ENCODE data around the gene HDAC9. TPM values are rescaled to one million over a fixed set of nuclear protein-coding genes. Genes with fewer than 3 reads are reported as not detected.

The HDAC9 gene
- total RNA-seq, 1 experiment from 2014 or later = 31.9 TPM

GRCh38 chr7:18952846-18953245 is 457.3 kb downstream of the HDAC9 start:
- intact Hi-C loops (cut with micrococcal nuclease; ENCODE audit: unreplicated experiment) = no loop called here
- no peaks in the 10 kb centered on the region for H3K27me3 ChIP-seq (replicated peaks; ENCODE audit: insufficient read depth, low read depth, low read length, poor library complexity)
- no peak overlapping the region for H3K27ac ChIP-seq (ENCODE audit: low read depth, low read length, poor library complexity, severe bottlenecking)
- no TSS peak for BruUV-seq (replicated peaks)
- ChIA-PET POLR2A (ENCODE audit: low non-redundant PET) (no interaction called here), CTCF (no interaction called here)
- H3K36me3 ChIP-seq (ENCODE audit: insufficient read depth, low read length, poor library complexity, severe bottlenecking) = no peaks in the 10 kb centered on the region
- TF ChIP-seq CTCF (conservative IDR thresholded peaks at IDR 0.05; ENCODE audit: low read depth, low read length) (no peak), EZH2 (IDR thresholded peaks at IDR 0.05; ENCODE audit: borderline replicate concordance, low read depth, low read length, poor library complexity, severe bottlenecking) (no peak)
- no peaks in the 10 kb centered on the region for H3K9me3 ChIP-seq (ENCODE audit: low read depth, low read length, poor library complexity, severe bottlenecking)
- H3K4me3 ChIP-seq (ENCODE audit: low read depth, low read length, poor library complexity, severe bottlenecking) = no peak overlapping the region
- H3K4me1 ChIP-seq (ENCODE audit: insufficient read depth, low read length, poor library complexity, severe bottlenecking) = peaks cover 8% of the 10 kb centered on the region
- DNase-seq (ENCODE audit: low spot score) = no peak

GRCh38 chr7:18958627-18959026 is 463.1 kb downstream of the HDAC9 start:
- no TSS peak for BruUV-seq (replicated peaks)
- no peaks in the 10 kb centered on the region for H3K27me3 ChIP-seq (replicated peaks; ENCODE audit: insufficient read depth, low read depth, low read length, poor library complexity)
- no peak overlapping the region for H3K4me3 ChIP-seq (ENCODE audit: low read depth, low read length, poor library complexity, severe bottlenecking)
- POLR2A ChIA-PET (ENCODE audit: low non-redundant PET) = no interaction called here
- TF ChIP-seq CTCF (conservative IDR thresholded peaks at IDR 0.05; ENCODE audit: low read depth, low read length) = no peak
- no peak for TF ChIP-seq EZH2 (IDR thresholded peaks at IDR 0.05; ENCODE audit: borderline replicate concordance, low read depth, low read length, poor library complexity, severe bottlenecking)
- H3K36me3 ChIP-seq (ENCODE audit: insufficient read depth, low read length, poor library complexity, severe bottlenecking) = no peaks in the 10 kb centered on the region
- no peaks in the 10 kb centered on the region for H3K9me3 ChIP-seq (ENCODE audit: low read depth, low read length, poor library complexity, severe bottlenecking)
- peak overlapping the region; percentile 14 for H3K27ac ChIP-seq (ENCODE audit: low read depth, low read length, poor library complexity, severe bottlenecking)
- DNase-seq (ENCODE audit: low spot score) = peak; percentile 70
- CTCF ChIA-PET = no interaction called here
- intact Hi-C loops (cut with micrococcal nuclease; ENCODE audit: unreplicated experiment) = no loop called here
- peaks cover 17% of the 10 kb centered on the region for H3K4me1 ChIP-seq (ENCODE audit: insufficient read depth, low read length, poor library complexity, severe bottlenecking)

GRCh38 chr7:18960725-18961124 is 465.2 kb downstream of the HDAC9 start:
- H3K36me3 ChIP-seq (ENCODE audit: insufficient read depth, low read length, poor library complexity, severe bottlenecking) = no peaks in the 10 kb centered on the region
- no peaks in the 10 kb centered on the region for H3K27me3 ChIP-seq (replicated peaks; ENCODE audit: insufficient read depth, low read depth, low read length, poor library complexity)
- no TSS peak for BruUV-seq (replicated peaks)
- ChIA-PET CTCF (interaction anchor here (0.5 kb wide), 1 partner anchor 531 kb away, joined by 7 read pairs; no protein-coding TSS in a partner anchor), POLR2A (ENCODE audit: low non-redundant PET) (no interaction called here)
- H3K4me1 ChIP-seq (ENCODE audit: insufficient read depth, low read length, poor library complexity, severe bottlenecking) = peaks cover 20% of the 10 kb centered on the region
- no peak overlapping the region for H3K4me3 ChIP-seq (ENCODE audit: low read depth, low read length, poor library complexity, severe bottlenecking)
- H3K9me3 ChIP-seq (ENCODE audit: low read depth, low read length, poor library complexity, severe bottlenecking) = no peaks in the 10 kb centered on the region
- intact Hi-C loops (cut with micrococcal nuclease; ENCODE audit: unreplicated experiment) = no loop called here
- TF ChIP-seq CTCF (conservative IDR thresholded peaks at IDR 0.05; ENCODE audit: low read depth, low read length) (no peak), EZH2 (IDR thresholded peaks at IDR 0.05; ENCODE audit: borderline replicate concordance, low read depth, low read length, poor library complexity, severe bottlenecking) (no peak)
- peak; percentile 21 for DNase-seq (ENCODE audit: low spot score)
- peak overlapping the region; percentile 32 for H3K27ac ChIP-seq (ENCODE audit: low read depth, low read length, poor library complexity, severe bottlenecking)
